ENCODE data around the gene CHST3. TPM values are rescaled to one million over a fixed set of nuclear protein-coding genes. Genes with fewer than 3 reads are reported as not detected.

Gene CHST3
- total RNA-seq, 1 experiment from 2014 or later, result 6.1 TPM

DNA sequence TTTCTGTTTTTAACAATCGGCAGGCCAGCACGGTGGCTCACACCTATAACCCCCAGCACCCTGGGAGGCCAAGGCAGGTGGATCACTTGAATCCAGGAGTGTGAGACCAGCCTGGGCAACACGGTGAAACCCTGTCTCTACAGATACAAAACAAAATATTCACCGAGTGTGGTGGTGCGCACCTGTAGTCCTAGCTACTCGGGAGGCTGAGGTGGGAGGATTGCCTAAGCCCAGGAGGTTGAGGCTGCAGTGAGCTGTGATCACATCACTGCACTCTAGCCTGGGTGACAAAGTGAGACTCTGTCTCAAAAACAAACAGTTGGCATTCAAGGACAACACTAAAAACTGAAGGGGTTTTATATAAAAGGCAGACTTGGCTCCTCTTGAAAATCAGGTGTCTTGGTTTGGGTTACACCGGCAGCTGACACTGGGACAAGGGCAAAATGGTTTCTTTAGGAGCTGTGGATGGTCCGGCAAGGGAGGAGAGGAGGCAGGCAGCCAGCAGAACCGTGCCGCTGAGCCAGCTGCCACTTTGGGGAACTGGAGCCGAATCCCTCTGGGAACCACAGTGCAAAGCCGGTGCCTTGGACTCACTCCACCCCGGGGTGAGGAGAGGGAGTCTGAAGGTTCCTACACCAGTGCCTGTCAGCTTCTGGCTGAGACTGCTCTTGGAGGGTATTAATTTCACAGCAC lies 52.6 kb downstream of the CHST3 start:
- Mint-ChIP-seq H3K27ac (no peak overlapping the region), H3K4me3 (no peak overlapping the region), H3K27me3 (ENCODE audit: low read depth) (peaks cover 6% of the 10 kb centered on the region), H3K9me3 (no peaks in the 10 kb centered on the region), H3K4me1 (peaks cover 5 to 15% of the 10 kb centered on the region in 2 experiments), H3K36me3 (ENCODE audit: insufficient read depth in 1 of 3, low read depth in 3 of 3) (no peaks in the 10 kb centered on the region)
- no peaks in the 10 kb centered on the region for H3K23me2 ChIP-seq (ENCODE audit: insufficient read length, low read depth, low read length, poor library complexity, severe bottlenecking)
- no peak overlapping the region for H3K18ac ChIP-seq (ENCODE audit: insufficient read length, low read depth, low read length)
- no peak overlapping the region for H3K4ac ChIP-seq (ENCODE audit: low read depth, low read length)
- H2BK12ac ChIP-seq (ENCODE audit: insufficient read length, low read depth, low read length), result no peak overlapping the region
- H3K27me3 ChIP-seq (ENCODE audit: insufficient read depth, low read length), result no peaks in the 10 kb centered on the region
- no peak overlapping the region for H3K23ac ChIP-seq (ENCODE audit: insufficient read length, low read depth, low read length)
- no peak overlapping the region for H3T11ph ChIP-seq (ENCODE audit: low read length)
- TF ChIP-seq, protein P1, sequence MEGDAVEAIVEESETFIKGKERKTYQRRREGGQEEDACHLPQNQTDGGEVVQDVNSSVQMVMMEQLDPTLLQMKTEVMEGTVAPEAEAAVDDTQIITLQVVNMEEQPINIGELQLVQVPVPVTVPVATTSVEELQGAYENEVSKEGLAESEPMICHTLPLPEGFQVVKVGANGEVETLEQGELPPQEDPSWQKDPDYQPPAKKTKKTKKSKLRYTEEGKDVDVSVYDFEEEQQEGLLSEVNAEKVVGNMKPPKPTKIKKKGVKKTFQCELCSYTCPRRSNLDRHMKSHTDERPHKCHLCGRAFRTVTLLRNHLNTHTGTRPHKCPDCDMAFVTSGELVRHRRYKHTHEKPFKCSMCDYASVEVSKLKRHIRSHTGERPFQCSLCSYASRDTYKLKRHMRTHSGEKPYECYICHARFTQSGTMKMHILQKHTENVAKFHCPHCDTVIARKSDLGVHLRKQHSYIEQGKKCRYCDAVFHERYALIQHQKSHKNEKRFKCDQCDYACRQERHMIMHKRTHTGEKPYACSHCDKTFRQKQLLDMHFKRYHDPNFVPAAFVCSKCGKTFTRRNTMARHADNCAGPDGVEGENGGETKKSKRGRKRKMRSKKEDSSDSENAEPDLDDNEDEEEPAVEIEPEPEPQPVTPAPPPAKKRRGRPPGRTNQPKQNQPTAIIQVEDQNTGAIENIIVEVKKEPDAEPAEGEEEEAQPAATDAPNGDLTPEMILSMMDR (conservative IDR thresholded peaks at IDR 0.05), result no peak
- H2BK5ac ChIP-seq (ENCODE audit: insufficient read length, low read length), result no peak overlapping the region
- WGBS (ENCODE audit: extremely low coverage, insufficient read length, low lambda C conversion rate), result no CpG with 5 or more reads among the region's 13 CpGs
- no peak overlapping the region for H3K4me2 ChIP-seq (ENCODE audit: insufficient read depth, insufficient read length, low read length)
- no peak overlapping the region for H2BK15ac ChIP-seq (ENCODE audit: low read depth, low read length)
- no peak overlapping the region for H2BK20ac ChIP-seq (ENCODE audit: low read depth, low read length, poor library complexity, severe bottlenecking)
- no peak overlapping the region for H3K27ac ChIP-seq (ENCODE audit: insufficient read length, low read depth, low read length)
- no peak overlapping the region for H3K56ac ChIP-seq (ENCODE audit: insufficient read length, low read depth, low read length)
- H4K5ac ChIP-seq (ENCODE audit: insufficient read length, low read depth, low read length), result no peak overlapping the region
- DNase-seq, result no peak
- no peak overlapping the region for H3K9ac ChIP-seq (ENCODE audit: extremely low read depth, insufficient read length, low read length)
- H4K8ac ChIP-seq (replicated peaks; ENCODE audit: insufficient read length, low read depth, low read length), result no peak overlapping the region
- H2AFZ ChIP-seq (ENCODE audit: low read length), result no peak overlapping the region
- H4K91ac ChIP-seq (ENCODE audit: insufficient read length, low read depth, low read length), result no peak overlapping the region
- no peak overlapping the region for H2BK120ac ChIP-seq (ENCODE audit: low read depth, low read length, poor library complexity, severe bottlenecking)
- H3K79me2 ChIP-seq (ENCODE audit: insufficient read depth, low read length), result no peaks in the 10 kb centered on the region
- no peaks in the 10 kb centered on the region for H3K4me1 ChIP-seq (ENCODE audit: insufficient read depth, low read length)
- H2AK5ac ChIP-seq (ENCODE audit: insufficient read length, low read length), result no peak overlapping the region
- no peaks in the 10 kb centered on the region for H3K9me3 ChIP-seq (ENCODE audit: control insufficient read depth, low read depth, low read length)
- no peaks in the 10 kb centered on the region for H3K79me1 ChIP-seq (ENCODE audit: insufficient read depth, low read depth, low read length, poor library complexity, severe bottlenecking)
- H3K14ac ChIP-seq (ENCODE audit: insufficient read depth, low read length), result no peak overlapping the region; the same call in 1 of the 2 replicates
- H4K20me1 ChIP-seq (ENCODE audit: control insufficient read depth, insufficient read depth, insufficient read length), result no peaks in the 10 kb centered on the region

All from H9 (cell line).